Activated CD4-positive, CD25-positive, alpha-beta regulatory T cell treated with anti-CD3 and anti-CD28 coated beads, Interleukin-2, amount 50 U/mL, for 24 hours (primary cell): ENCODE measurements around the gene ZSWIM8.
A peak's percentile ranks its signal among the peaks of the same experiment; 100 is the strongest.
"Not testable (repeated sequence)": the region's sequence is repeated elsewhere in the genome, so short reads cannot be mapped to it uniquely, and the experiment has no call there.

Source experiments
- ATAC-seq, 2 donors: fragments of 150-1000 bp; cut with Tn5 transposase; one replicate each; pipeline ENCODE4 v1.10.0; 2021; ENCODE audit warnings: mild to moderate bottlenecking in 1 of 2, moderate library complexity in 1 of 2

Gene ZSWIM8

GRCh38 chr10:73785211-73785720 is at the start of gene ZSWIM8:
Gene ZSWIM8, plus strand, starts transcription at chr10:73785606. Its CDS starts 273 bp downstream, at chr10:73785879.
- ATAC-seq: peak; percentile 88 to 89

- ATAC-seq: not testable (repeated sequence)
These were observed 44.7 kb upstream of the ZSWIM8 start for GRCh38 chr10:73740501-73741254.

- ATAC-seq: no peak
These were observed 43.0 kb upstream of the ZSWIM8 start for GRCh38 chr10:73742454-73742734.

- no peak for ATAC-seq
These were observed 42.0 kb upstream of the ZSWIM8 start for GRCh38 chr10:73743327-73743904.

- peak; percentile 90 to 91 for ATAC-seq
These were observed 41.3 kb upstream of the ZSWIM8 start, which contains the start of gene SEC24C for GRCh38 chr10:73743905-73744663. Gene SEC24C, plus strand, starts transcription at chr10:73744372. Its CDS starts 2,461 bp downstream, at chr10:73746833.

- ATAC-seq: peak; percentile 31 to 40
These were observed 40.8 kb upstream of the ZSWIM8 start for GRCh38 chr10:73744664-73744975.

- ATAC-seq: no peak
These were observed 38.7 kb upstream of the ZSWIM8 start for GRCh38 chr10:73746721-73747120.

- ATAC-seq: no peak
These were observed 34.6 kb upstream of the ZSWIM8 start for GRCh38 chr10:73750819-73751218.

- ATAC-seq: no peak
These were observed 29.2 kb upstream of the ZSWIM8 start for GRCh38 chr10:73756183-73756582.

- no peak for ATAC-seq
These were observed 26.5 kb upstream of the ZSWIM8 start for GRCh38 chr10:73758704-73759511.

- peak; percentile 76 to 81 for ATAC-seq
These were observed 25.8 kb upstream of the ZSWIM8 start for GRCh38 chr10:73759512-73760115.

- no peak for ATAC-seq
These were observed 23.6 kb upstream of the ZSWIM8 start for GRCh38 chr10:73761781-73762180.

GRCh38 chr10:73762915-73763314 is 22.5 kb upstream of the ZSWIM8 start:
- peak in 1 of 2 donors; percentile 52 for ATAC-seq

GRCh38 chr10:73763343-73763742 is 22.1 kb upstream of the ZSWIM8 start:
- peak in 1 of 2 donors; percentile 11 for ATAC-seq

- ATAC-seq: no peak
These were observed 20.3 kb upstream of the ZSWIM8 start for GRCh38 chr10:73765066-73765465.

- peak; percentile 18 to 21 for ATAC-seq
These were observed 16.5 kb upstream of the ZSWIM8 start for GRCh38 chr10:73768881-73769280.

- ATAC-seq: no peak
These were observed 16.0 kb upstream of the ZSWIM8 start for GRCh38 chr10:73769396-73769795.

GRCh38 chr10:73771722-73772280 is 13.6 kb upstream of the ZSWIM8 start:
- peak; percentile 48 to 56 for ATAC-seq

GRCh38 chr10:73772281-73773151 is 12.9 kb upstream of the ZSWIM8 start:
- peak; percentile 76 to 77 for ATAC-seq

GRCh38 chr10:73773152-73773879 is 12.1 kb upstream of the ZSWIM8 start:
- ATAC-seq: no peak
